SK-MEL-5 (cell line): ENCODE data around the gene VMAC. TPM values are rescaled to one million over a fixed set of nuclear protein-coding genes. Genes with fewer than 3 reads are reported as not detected.
A peak's percentile ranks its signal among the peaks of the same experiment; 100 is the strongest.
"Not testable (repeated sequence)": the region's sequence is repeated elsewhere in the genome, so short reads cannot be mapped to it uniquely, and the experiment has no call there.

Source experiments
- DNase-seq: peaks from one replicate; pipeline ENCODE4 v3.0.0-alpha.2; 2016; ENCODE audit warnings: low read depth, low spot score
- in situ Hi-C: cut with HindIII; loops from 2 replicates; pipeline ENCODE4 v1.10.0; 2016; ENCODE audit warnings: low sequenced_read_pairs, high pct_unique_total_duplicates, low pct_unique_long_range_greater_than_20kb
- total RNA-seq: library from RNA; depleted of rRNA; stranded (reverse); fragments of >200 nt; shearing (Covaris generic); gene quantifications from 2 replicates; pipeline ENCODE4 v1.2.3, GENCODE V29; 2014

VMAC gene
- total RNA-seq, 1 experiment from 2014 or later = 6.0 TPM

- no peak for DNase-seq
- in situ Hi-C loops = no loop called here
Measured at GRCh38 chr19:5881543-5882299, 23.0 kb upstream of the VMAC start.

DNA sequence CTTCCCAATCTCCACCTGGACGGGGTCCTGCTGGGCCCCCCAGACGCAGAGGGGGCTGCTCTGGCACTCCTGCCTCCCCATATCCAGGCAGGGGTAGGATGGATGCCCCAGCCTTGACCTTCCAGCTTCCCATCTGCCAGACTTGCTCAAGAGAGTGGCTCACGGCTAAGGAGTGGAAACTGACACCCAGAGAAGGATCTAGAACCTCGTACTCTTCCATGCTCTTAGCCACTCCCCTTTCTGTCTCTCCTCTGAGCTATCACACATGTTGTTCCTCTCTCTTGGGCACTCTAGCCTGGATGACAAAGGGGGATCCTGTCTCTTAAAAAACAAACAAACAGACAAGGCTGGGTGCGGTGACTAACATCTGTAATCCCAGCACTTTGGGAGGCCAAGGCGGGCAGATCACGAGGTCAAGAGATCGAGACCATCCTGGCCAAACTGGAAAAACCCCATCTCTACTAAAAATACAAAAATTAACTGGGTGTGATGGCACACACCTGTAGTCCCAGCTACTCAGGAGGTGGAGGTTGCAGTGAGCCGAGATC, 22.2 kb upstream of the VMAC start:
- DNase-seq = no peak
- in situ Hi-C loops = no loop called here

- in situ Hi-C loops, DNase-seq: not testable (repeated sequence)
Measured at GRCh38 chr19:5883157-5883873, 21.4 kb upstream of the VMAC start.

GRCh38 chr19:5884065-5884811, 20.4 kb upstream of the VMAC start:
- DNase-seq, in situ Hi-C loops: not testable (repeated sequence)

- DNase-seq = no peak
- in situ Hi-C loops = no loop called here
Measured at GRCh38 chr19:5889288-5889971, 15.2 kb upstream of the VMAC start.

DNA sequence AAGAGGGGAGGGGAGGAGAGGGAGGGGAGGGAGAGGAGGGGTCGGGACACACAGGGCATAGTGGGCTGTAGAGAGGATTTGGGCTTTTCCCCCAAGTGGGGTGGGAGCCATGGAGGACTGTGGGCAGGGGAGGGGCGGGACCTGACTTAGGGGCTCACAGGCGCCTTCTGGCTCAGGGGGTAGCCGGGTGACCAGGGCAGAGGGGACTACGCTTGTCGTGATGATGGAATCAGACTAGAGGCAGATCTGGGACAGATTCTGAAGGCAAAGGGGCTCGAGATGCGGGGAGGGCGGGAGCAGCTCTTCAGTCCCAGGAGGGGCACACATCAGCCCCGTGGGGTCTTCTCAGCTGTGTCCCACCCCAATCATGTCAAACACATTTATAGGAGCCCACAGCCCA, 14.6 kb upstream of the VMAC start:
- in situ Hi-C loops = no loop called here
- no peak for DNase-seq

DNA sequence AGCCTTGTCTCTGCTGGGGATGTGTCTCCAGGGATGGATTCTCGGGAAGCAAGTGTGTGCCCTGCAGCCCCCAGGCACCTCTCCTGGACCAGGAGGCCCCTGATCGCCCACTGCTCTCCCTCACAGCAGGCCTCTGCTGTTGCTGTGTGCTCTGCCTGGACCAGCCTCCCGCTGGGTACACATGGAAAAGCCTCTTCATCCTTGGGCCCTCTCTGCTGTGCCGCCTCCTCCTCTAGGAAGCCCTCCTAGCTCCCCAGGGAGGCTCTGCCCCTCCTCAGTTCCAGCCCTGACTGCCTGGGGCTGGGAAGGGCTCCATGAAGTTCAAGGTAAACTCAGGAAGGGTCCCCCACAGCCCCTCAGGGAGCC, 13.1 kb upstream of the VMAC start:
- in situ Hi-C loops = no loop called here
- no peak for DNase-seq

GRCh38 chr19:5891938-5892771, 12.5 kb upstream of the VMAC start:
- peak; percentile 52 for DNase-seq
- in situ Hi-C loops = no loop called here

- in situ Hi-C loops = no loop called here
- no peak for DNase-seq
Measured at GRCh38 chr19:5892772-5893275, 11.8 kb upstream of the VMAC start.

DNA sequence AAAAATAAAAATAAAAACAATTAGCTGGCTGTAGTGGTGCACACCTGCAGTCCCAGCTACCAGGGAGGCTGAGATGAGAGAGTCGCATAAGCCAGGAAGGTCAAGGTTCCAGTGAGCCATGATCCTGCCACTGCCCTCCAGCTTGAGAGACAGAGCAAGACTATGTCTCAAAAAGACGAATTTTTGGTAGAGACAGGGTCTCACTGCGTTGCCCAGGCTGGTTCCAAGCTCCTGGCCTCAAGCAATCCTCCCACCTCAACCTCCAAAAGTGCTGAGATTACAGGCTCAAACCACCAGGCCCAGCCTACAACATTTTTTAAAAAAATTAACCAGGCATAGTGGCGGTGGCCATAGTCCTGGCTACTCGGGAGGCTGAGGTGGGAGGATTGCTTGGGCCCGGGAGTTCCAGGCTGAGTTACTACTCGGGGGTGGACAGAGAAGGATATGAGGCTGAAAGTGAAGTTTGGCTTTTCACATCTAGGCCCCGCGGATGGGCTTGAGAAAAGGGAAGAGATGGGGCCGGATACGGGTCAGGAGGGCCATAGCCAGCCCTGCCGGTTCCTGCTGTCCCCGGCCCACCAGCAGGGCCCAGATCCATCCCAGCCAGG, 11.3 kb upstream of the VMAC start:
- in situ Hi-C loops = no loop called here
- no peak for DNase-seq

DNA sequence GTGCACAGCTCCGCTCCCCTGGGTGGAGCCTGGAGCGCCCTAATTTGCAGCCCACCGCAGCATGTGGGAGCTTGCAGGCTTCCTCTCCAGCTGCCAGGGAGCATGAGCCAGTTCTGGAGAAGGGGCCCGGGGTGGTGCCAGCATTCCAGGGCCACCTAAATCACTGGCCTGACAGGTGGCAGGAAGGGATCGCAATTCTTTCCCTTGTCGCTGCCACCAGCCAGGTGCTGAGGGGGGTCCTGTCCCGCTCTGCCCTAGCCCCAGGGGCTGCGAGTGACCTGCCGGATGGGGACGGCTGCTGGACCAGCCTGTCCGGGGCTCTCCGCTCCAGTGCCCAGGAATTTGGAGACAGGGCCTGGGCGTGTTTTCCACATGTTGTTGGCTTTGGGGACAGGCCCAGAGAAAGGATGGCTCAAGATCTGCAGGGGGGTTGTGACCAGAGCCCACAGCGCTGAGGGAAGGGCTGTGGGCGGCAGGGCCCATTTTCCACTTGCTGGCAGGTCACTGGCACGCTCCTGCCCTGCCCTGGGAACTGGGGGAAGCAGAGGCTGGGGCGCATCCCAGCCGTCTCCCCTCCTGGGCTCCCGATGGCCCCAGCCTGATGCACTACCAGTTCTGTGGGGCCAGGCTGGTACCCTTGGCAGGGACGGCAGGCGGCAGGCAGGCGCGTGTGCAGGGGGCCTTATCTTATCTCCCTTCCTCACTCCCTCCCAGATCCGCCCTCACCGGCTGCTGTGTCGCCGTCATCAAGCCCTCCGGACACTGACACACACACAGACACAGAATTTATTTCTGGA, 10.6 kb upstream of the VMAC start:
- in situ Hi-C loops = no loop called here
- no peak for DNase-seq

DNA sequence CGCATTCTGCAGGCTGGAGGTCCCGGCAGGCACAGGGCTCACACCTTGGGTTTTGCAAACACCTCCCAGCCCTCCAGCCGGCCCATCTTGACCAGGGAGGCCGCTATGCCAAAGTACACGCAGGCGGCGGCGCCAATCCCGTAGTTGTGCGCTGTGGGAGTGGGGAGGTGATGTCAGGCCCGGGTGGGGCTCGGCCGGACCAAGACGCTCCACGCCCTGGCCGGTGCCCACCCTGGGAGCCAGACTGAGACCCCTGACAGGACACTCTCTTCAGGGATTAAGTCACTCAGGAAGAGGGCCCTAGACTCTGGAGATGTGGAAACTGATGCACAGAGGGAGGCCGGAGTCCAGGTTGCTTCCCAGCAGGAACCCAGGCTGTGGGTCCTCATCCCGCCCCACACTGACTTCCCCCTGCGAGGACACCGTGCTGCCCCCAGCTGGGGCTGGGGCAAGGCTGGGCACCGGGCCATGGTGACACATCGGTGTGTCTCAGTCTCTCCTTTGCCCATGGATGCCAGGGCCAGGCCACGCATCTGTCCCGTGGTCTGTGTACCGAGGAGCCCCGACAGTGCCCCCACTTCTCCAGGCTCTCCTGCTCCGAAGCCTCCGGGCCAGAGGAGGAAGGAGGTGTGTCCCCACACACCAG, 9.8 kb upstream of the VMAC start:
- no peak for DNase-seq
- in situ Hi-C loops = no loop called here

GRCh38 chr19:5895409-5895808, 9.3 kb upstream of the VMAC start:
- in situ Hi-C loops = no loop called here

GRCh38 chr19:5895890-5896289, 8.8 kb upstream of the VMAC start:
- in situ Hi-C loops = no loop called here
- DNase-seq = no peak

More at GRCh38 chr19:5895409-5895808, 9.3 kb upstream of the VMAC start:
- DNase-seq = no peak

GRCh38 chr19:5896365-5897076, 8.2 kb upstream of the VMAC start:
- in situ Hi-C loops = no loop called here
- no peak for DNase-seq
